Lower lobe of right lung (tissue), 2 donors: ENCODE measurements around the gene RUNX1. TPM values are rescaled to one million over a fixed set of nuclear protein-coding genes. Genes with fewer than 3 reads are reported as not detected.

Experiments used
- ATAC-seq, 2 donors: fragments of 200-7000 bp; cut with Tn5 transposase; one replicate each; pipeline ENCODE4 v1.9.1; 2020 to 2022; ENCODE audit warnings: mild to moderate bottlenecking in 2 of 2, moderate library complexity in 2 of 2
- DNase-seq: peaks from one replicate; pipeline ENCODE4 v3.0.0-alpha.2; 2020
- H3K27ac ChIP-seq: fragments of 200-600 bp; one replicate; pipeline ENCODE4 v1.8.0; 2022
- H3K27me3 ChIP-seq: fragments of 200-600 bp; one replicate; pipeline ENCODE4 v1.8.0; 2022; ENCODE audit warnings: low read depth
- H3K36me3 ChIP-seq: fragments of 200-600 bp; one replicate; pipeline ENCODE4 v1.8.0; 2022; ENCODE audit warnings: mild to moderate bottlenecking
- H3K4me1 ChIP-seq: fragments of 200-600 bp; one replicate; pipeline ENCODE4 v1.8.0; 2022
- H3K4me3 ChIP-seq: fragments of 200-600 bp; one replicate; pipeline ENCODE4 v1.8.0; 2022; ENCODE audit warnings: mild to moderate bottlenecking
- H3K9me3 ChIP-seq: fragments of 200-600 bp; one replicate; pipeline ENCODE4 v1.8.0; 2022
- CTCF ChIP-seq: fragments of 200-600 bp; IDR thresholded peaks from one replicate; pipeline ENCODE4 v1.8.0; 2022; ENCODE audit warnings: antibody characterized with exemption, mild to moderate bottlenecking
- intact Hi-C: fragments of 100-400 bp; cut with DNase I; formaldehyde crosslinking; loops from one replicate; pipeline ENCODE4 v1.11.0; 2022
- total RNA-seq: library from RNA; stranded (reverse); fragmentation: NEBNext Ultra II Directional; extraction: Animal tissue kit (Norgen Biotek cat#: 25700); gene quantifications from one replicate; pipeline ENCODE4 v1.2.1, GENCODE V29; 2021
- donor health status: DM: no; HTN: yes; CAD: no; lungs with severe emphysema.

The RUNX1 gene
- total RNA-seq, 1 donor from 2014 or later: 110 TPM

- intact Hi-C loops: no loop called here
- DNase-seq: no peak
- TF ChIP-seq CTCF: no peak
- Histone ChIP-seq H3K4me1 (peaks cover 14% of the 10 kb centered on the region), H3K36me3 (no peaks in the 10 kb centered on the region), H3K4me3 (no peak overlapping the region), H3K9me3 (no peaks in the 10 kb centered on the region), H3K27me3 (no peaks in the 10 kb centered on the region), H3K27ac (no peak overlapping the region)
- no peak for ATAC-seq
Measured at GRCh38 chr21:34962136-34962535, 87.0 kb downstream of the RUNX1 start.

- H3K27ac ChIP-seq: no peak overlapping the region
- H3K4me1 ChIP-seq: peaks cover 11% of the 10 kb centered on the region
- TF ChIP-seq CTCF: no peak
- no peaks in the 10 kb centered on the region for H3K9me3 ChIP-seq
- H3K36me3 ChIP-seq: no peaks in the 10 kb centered on the region
- no peak for ATAC-seq
- no peak for DNase-seq
- intact Hi-C loops: no loop called here
- H3K4me3 ChIP-seq: no peak overlapping the region
- H3K27me3 ChIP-seq: no peaks in the 10 kb centered on the region
Measured at GRCh38 chr21:34960687-34961086, 88.4 kb downstream of the RUNX1 start.

GRCh38 chr21:34959607-34960006, 89.5 kb downstream of the RUNX1 start:
- Histone ChIP-seq H3K27me3 (no peaks in the 10 kb centered on the region), H3K4me3 (no peak overlapping the region), H3K9me3 (no peaks in the 10 kb centered on the region), H3K4me1 (peaks cover 1% of the 10 kb centered on the region), H3K27ac (no peak overlapping the region), H3K36me3 (no peaks in the 10 kb centered on the region)
- no peak for TF ChIP-seq CTCF
- intact Hi-C loops: no loop called here
- ATAC-seq: no peak
- DNase-seq: no peak

- TF ChIP-seq CTCF: no peak
- Histone ChIP-seq H3K27ac (no peak overlapping the region), H3K9me3 (no peaks in the 10 kb centered on the region), H3K4me1 (no peaks in the 10 kb centered on the region), H3K36me3 (no peaks in the 10 kb centered on the region), H3K27me3 (no peaks in the 10 kb centered on the region), H3K4me3 (no peak overlapping the region)
- ATAC-seq: no peak
- intact Hi-C loops: no loop called here
- no peak for DNase-seq
Measured at GRCh38 chr21:34958040-34958439, 91.1 kb downstream of the RUNX1 start.

GRCh38 chr21:34956416-34957316, 92.4 kb downstream of the RUNX1 start:
- Histone ChIP-seq H3K9me3 (no peaks in the 10 kb centered on the region), H3K4me3 (no peak overlapping the region), H3K27me3 (no peaks in the 10 kb centered on the region), H3K27ac (no peak overlapping the region), H3K4me1 (no peaks in the 10 kb centered on the region), H3K36me3 (no peaks in the 10 kb centered on the region)
- intact Hi-C loops: no loop called here
- DNase-seq: no peak
- ATAC-seq: no peak
- TF ChIP-seq CTCF: no peak
